ENCODE measurements around the gene ALPK1.

- no peak for TF ChIP-seq CTCF (IDR thresholded peaks at IDR 0.05)
- TF ChIP-seq POLR2A (IDR thresholded peaks at IDR 0.05): no peak
Measured at GRCh38 chr4:112377171-112377570, 80.0 kb downstream of the ALPK1 start.

Data from tibial nerve (tissue), 3 donors.